Anterior cingulate cortex (tissue), 58 donors: Measurements from ENCODE around the gene SORL1.

Experiments used
- DNase-seq, 58 donors: peaks; one replicate each; lab custom pipeline; 2025; lab: John Stamatoyannopoulos, UW

SORL1 gene

DNA sequence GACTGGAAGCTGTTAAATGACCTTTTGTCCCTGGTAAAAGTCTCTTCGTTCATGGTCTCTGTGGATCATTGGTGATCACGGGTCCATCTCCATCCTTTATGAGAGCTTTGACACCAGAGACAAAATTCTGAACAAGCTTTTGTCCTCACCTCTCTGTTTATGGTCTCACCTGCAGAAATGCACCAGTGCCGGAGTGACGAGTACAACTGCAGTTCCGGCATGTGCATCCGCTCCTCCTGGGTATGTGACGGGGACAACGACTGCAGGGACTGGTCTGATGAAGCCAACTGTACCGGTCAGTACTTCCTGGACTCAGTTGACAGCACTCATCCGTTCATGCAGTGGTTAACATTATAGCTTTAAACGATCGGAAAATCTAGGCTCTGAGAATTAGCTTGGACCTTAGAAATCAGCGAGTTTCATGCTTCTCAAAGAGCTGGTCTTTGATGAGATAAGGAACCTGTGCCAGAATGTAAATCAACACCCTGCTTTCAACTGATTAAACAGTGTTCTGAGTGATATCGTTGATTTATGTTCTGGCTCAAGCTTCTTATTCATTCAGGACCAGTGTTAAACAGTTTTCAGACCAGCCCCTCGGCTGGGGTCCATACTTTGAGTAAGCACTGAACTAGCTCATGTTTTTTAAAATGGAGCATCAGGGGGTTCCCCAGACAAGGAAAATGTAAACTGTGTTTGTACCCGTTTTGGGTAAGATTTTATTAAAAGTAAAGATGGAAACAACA is 125.2 kb downstream of the SORL1 start:
- no peak for DNase-seq

DNA sequence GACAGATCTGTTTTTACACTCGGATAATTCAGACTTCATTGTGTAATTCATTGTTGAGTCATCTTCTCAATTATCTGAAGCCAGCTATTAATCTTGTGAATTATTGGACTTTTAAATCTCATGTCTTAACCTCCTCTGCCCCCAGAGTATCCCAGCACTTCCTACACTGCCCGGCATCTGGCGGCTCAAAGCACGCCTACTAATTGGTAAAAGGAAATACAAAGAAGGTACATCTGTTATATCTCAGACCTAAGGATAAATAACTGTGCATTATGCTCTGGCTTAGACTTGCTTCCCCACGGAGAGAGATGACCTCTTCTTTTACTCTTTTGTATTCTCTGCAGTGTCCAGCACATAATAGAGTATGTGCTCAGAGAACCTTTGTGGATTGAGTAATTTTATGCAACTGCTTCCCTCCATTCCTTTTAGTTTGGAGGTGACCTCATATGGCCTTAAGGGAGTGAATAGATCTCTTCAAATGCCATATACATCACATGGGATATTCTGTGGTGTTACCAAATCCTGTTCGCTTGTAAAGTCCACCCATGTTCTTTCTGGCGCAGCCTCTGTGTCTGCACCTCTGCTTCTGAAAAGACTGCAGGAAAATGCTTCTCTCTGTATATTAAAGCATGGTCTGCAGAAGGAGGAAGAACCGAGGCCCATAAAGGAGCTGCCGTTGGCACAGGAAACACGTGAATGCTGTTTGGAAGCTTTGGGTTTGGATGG is 126.3 kb downstream of the SORL1 start:
- DNase-seq, result peak in 2 of 58 donors; percentile 16 to 34

DNA sequence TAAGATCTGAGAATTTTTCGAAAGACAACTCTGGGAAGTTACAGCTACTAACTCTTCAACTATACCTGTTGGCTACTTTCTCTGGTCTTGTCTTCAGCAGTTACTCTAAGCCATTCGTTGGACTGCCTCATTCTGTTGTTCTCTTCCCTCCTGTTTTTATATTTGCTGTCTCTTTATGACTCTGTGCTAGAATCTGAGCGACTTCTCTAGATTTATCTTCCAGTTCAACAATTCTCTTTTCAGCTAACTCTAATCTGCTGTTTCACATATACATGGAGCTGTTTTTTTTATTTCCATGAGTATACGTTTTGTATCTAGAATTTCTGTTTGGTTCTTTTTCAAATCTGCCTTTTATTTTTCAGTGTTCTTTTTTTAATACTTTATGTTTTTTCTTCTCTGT is 128.0 kb downstream of the SORL1 start:
- no peak for DNase-seq

DNA sequence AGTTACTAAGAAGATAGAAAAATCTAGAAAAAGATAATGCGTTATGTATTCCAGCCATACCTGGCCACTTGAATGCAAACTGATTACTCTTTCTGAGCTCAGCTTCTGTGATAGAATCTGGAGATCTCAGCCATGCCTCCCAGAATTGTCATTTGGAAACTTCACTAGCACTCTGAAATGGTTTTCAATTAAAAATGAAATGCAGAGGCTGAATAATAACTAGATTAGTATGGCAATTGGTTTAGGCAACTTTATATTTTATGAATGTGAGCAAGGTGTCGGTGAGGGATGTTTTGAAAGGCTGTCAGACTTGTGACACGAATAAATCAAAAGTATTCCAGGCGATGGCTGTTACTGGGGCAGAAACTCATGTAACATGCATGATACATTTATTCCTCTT is 129.5 kb downstream of the SORL1 start:
- no peak for DNase-seq

DNA sequence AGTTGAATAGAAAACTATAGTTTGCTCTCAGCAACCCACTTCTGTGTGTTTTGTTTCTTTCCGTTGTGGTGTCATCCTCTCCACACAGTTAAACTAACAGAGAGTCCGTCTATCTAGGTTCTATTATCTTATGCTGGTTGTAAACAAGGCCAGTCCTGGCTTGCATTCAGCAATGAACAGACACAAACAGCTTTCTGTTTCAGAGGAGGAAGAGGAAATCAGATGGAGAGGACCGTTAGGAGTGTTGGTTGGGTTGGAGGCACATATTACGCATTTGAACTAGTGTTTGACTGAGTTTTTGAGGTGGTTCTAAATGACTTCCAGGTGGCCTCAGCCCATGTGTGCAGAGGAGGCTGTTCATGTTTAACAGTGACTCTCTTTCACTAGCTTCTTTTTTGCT is 130.2 kb downstream of the SORL1 start:
- DNase-seq, result peak in 1 of 58 donors; percentile 23

DNA sequence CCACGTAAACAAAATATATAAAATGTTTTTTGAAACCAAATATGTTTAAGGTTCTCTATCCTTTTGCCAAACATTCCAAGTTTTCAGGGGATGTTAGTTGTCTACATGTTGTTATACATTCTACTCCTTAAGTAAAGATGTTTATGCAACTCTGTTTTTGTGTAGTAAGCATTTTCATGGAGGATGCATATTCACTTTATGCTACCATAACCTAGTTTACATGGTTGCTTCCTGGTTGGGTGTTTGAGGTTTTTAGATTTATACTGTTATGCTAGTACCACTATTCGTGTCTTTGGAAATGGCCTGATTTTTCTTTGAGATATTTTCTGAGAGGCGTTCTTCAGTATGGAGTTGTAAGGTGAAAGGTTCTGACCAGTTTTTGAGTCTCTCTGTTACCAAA is 131.7 kb downstream of the SORL1 start:
- no peak for DNase-seq

DNA sequence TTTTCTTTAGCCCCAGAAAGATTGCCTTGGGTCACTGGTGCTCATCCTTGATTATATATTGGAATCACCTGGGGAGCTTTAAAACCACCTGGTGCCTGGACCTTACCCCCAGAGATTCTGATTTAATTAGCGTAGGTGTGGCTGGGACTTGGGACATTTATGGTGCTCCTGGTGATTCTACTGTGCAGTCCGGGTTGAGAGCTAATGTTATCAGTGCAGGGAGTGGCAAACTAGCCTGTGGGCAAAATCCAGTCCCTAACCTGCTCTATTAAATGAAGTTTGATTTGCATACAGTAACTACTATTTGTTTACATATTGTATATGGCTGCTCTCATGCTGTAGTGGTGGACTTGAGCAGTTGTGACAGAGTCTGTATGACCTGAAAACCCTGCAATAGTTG is 134.6 kb downstream of the SORL1 start:
- DNase-seq, result no peak

DNA sequence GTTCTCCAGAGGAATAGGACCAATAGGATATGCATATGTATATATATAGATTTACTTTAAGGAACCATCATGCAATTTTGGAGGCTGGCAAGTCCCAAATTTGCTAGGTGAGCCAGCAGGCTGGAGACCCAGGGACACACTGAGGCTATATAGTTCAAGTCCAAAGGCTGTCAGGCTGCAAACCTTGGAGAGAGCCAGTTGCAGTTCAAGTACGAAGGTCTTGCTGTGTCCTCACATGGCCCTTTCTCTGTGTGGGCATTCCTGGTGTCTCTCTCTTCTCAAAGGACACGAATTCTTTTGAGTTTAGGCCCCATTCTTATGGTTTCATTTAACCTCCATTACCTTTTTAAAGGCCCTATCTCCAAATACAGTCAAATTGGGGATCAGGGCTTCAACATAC is 135.1 kb downstream of the SORL1 start:
- DNase-seq, result no peak

DNA sequence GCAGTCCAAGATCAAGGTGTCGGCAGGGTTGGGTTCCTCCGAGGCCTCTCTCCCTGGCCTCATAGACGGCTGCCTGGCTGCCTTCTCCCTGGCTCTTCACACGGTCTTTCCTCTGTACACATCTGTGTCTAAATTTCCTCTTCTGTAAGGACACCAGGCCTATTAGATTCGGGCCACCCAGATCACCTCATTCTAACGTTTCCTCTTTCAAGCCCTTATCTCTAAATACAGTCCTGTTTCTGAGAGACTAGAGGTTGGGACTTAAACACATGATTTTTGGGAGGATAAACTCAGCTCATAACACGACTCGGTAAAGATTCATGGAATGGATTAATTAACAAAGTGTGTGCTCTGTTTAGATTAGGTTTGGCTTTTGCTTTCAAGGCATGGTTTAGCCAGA is 136.6 kb downstream of the SORL1 start:
- no peak for DNase-seq

DNA sequence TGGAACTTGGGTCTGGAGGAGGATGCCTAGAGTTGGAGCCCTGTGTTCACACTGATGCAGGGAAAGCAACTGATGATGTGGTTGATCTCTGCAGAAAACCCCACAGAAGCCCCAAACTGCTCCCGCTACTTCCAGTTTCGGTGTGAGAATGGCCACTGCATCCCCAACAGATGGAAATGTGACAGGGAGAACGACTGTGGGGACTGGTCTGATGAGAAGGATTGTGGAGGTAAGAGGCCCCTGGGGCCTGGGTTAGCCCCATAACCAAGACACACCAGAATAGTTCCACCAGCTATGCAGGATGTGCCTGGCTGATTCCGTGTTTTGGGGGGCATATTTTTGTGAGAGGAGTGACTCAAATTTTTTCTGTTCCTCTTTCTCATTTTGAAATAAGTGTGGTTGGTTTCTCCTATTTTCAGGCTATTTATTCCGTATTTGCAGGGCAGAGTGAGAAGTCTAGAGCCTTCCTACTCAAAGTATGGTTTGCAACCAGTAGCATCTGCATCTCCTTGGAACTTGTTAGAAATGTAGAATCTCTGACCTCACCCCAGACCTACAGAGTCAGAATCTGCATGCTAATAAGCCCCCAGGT is 137.9 kb downstream of the SORL1 start:
- peak in 15 of 58 donors; percentile 22 to 78 (median 37) for DNase-seq

DNA sequence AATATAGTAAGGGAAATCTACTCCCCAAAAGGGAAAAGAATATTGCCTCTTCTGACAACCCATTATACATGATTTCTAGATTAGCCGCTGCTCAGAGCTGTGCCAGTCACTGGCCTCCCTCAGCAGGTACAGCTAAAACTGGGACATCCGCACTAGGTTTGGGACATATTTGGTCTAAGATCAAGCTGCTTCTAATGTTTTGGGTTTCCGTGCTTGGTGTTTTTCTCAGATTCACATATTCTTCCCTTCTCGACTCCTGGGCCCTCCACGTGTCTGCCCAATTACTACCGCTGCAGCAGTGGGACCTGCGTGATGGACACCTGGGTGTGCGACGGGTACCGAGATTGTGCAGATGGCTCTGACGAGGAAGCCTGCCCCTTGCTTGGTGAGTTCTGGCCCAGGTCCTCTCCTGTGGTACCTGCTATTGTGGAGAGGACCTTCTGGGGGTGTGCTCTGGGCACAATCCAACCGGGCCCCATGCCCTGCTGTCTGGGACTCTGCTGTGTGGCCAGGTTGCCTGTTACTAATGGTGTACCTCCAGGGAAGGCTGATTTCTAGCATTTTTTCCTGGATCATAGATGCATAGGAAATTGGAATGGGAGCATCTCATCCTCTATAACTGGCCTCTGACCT is 138.8 kb downstream of the SORL1 start:
- DNase-seq, result no peak

DNA sequence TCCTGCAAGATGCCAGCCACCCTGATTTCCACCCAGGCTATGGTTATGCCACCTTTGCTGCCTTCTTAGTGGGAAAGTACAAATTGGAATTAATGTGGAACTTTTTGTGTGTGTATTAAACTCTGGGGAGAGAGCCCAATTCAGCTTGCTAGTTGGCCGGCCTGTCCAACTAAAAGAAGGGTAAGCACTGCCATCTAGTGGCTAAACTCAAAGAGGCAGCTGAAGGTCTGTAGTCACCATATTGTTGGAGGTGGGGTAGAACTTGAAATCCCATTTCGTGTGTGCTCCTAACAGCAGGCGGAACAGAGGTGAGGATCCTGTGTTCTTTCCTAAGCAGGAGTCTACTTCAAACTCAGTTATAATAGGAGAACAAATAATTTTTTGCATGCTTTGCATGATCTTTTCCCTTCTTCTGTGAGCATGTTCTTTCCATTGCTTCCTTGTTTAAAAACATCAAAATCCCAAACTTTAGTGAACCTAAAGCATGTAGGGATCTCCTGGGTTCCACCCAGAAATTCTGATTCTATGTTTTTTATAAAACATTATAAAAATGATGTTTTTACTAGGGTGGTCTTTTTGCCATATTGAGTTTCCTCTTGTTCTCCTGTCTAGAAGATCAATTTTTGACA is 139.4 kb downstream of the SORL1 start:
- peak in 42 of 58 donors; percentile 20 to 88 (median 49) for DNase-seq

DNA sequence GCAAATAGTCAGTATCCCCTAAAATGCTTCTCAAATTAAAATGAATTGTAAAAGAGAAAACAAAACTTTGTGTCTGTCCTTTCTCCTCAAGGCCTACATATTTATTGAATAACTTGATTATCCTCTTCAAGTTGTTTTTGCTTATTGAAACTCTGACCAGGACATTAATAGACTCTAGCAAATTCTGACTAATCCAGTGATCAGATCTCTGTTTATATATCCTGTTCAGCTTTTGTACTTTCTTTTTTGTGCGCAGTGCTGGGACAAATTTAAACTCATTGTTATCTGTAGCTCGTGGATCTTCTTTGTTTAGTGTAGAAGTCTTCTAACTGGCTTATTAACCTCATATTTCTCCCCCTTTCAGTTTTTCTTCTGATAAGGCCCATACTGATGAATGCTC is 140.6 kb downstream of the SORL1 start:
- no peak for DNase-seq

DNA sequence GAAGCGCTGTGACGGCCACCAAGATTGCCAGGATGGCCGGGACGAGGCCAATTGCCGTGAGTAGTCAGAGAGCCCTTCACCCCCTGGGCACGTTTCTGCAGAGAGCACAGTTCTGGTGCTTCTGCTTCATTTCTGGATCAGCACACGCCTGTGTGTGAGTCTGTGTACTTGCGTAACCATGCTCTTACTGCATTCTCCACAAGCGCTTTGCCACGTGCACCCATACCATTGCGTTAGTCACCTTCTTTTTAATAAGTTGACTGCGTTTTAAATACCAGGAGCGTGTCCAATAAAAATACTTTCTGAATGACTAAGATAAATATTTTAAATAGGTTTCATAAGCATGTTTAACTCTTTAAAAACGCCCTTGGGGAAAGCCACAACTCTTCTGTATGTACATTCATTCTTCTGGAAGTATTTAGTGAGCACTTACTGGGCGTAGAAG is 143.6 kb downstream of the SORL1 start:
- peak in 1 of 58 donors; percentile 22 for DNase-seq

DNA sequence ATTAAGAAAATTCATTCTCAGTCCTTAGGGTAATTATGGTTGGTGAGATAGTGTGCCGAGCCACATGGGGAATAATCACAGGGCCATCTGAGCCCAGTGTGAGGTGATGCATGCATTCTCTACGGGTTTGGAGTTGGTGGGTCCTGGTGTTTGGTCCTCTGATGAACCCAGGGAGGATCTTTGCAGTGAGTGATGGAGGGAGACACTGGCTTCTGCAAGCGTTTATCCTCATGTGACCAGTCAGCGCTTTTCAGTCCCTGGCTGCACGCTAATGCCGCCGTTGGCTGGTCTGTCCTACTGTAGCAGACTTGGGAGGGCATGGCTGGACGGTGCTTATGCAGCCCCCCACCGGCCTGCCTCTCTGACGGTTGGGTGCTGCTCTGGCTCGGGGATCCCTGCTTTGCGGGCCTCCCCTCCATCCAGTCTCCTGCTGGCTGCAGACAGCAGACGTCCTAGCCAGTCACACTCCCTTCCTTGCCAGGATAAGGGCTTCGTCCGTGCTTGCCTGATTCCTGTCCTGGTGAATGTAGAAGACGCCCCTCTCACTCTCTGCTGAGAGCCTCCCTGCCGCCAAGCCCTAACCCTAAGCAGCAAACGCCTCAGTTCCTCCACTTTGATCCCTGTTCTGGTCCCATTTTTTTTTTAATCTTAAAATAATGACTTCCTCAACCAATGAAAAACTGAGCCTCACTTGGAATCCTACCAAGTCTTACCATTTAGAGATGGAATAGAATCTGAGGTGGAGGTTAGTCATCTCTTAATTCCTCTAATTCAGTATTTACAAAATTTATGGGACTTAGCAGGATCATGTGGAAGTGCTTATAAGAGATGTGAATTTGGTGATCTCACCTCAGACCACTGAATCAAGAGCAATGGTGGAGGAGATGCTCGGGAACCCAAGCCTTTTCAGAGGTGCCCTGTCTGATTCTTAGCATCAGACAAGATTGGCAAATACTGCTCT is 144.4 kb downstream of the SORL1 start:
- no peak for DNase-seq

DNA sequence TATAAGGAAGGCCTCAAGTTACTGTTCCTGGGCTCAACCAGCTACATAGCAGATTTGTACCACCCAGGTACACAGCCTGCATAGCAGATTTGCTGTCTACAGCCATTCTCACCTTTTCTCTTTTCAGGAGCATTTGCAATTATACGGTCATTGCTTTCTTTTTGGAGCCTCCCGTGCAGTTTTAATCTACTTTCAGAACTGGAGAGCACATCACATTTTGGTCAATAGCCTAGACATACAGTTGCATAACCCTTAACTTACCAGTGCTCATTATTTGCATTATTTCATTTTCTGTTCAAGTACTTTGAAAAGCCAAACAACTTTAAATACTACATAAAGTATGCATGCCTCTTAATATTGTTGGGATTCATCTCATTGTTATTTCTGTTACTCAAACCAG is 151.2 kb downstream of the SORL1 start:
- no peak for DNase-seq

DNA sequence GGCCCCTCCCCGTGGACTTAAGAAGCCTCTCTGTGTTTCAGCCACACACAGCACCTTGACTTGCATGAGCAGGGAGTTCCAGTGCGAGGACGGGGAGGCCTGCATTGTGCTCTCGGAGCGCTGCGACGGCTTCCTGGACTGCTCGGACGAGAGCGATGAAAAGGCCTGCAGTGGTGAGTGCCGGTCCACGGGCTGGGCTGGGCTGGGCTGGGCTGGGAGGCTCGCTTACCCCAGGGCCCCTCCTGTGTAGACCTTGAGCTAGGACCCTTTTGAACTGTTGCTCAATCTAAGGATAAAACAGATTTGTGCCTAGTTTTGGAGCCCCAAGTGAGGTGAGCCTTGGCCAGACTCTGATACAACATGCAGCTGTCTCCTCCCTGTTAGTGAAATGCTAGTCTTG is 152.0 kb downstream of the SORL1 start:
- DNase-seq, result no peak

DNA sequence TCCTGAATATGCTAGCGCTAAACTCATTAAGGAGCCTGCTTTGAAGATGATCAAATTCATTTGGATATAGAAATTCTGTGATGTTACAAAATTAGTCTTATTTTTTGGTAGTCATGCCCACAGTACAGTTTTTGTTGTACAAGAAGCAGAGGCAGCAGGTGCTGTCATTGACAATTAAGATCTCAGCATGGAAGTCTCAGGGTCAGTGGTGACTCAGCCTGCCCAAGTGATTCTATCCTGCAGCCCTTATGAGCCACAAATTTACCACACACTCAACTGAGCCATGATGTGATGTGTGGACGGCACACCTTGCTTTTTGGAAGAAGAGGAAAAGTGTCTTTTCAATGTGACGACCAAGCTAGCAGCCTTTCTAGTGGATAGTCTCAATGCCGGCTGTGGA is 154.2 kb downstream of the SORL1 start:
- no peak for DNase-seq

DNA sequence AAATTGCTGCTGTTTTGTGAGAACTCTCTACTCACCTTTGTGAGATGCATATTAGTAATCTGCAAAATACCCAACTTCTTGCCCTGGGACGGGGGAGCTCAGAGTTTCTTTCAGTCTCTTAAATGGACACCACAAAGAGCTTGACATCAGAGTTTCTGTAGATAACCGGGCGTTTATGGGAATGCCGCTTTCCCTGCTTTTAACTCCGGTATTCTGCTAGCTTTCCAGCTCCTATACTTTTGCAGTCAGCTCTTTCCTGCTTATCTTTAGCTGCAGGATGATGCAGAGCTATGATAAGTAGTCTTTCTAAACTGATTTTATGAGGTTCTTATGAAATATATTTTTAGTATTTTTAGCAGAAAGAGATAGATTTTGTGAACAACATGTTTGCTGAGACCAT is 155.2 kb downstream of the SORL1 start:
- no peak for DNase-seq
